ENCODE results near the gene HLA-DMB. TPM values are rescaled to one million over a fixed set of nuclear protein-coding genes. Genes with fewer than 3 reads are reported as not detected.

Gene HLA-DMB
- total RNA-seq, 2 donors from 2014 or later, result 7.3 to 15.2 TPM

DNA sequence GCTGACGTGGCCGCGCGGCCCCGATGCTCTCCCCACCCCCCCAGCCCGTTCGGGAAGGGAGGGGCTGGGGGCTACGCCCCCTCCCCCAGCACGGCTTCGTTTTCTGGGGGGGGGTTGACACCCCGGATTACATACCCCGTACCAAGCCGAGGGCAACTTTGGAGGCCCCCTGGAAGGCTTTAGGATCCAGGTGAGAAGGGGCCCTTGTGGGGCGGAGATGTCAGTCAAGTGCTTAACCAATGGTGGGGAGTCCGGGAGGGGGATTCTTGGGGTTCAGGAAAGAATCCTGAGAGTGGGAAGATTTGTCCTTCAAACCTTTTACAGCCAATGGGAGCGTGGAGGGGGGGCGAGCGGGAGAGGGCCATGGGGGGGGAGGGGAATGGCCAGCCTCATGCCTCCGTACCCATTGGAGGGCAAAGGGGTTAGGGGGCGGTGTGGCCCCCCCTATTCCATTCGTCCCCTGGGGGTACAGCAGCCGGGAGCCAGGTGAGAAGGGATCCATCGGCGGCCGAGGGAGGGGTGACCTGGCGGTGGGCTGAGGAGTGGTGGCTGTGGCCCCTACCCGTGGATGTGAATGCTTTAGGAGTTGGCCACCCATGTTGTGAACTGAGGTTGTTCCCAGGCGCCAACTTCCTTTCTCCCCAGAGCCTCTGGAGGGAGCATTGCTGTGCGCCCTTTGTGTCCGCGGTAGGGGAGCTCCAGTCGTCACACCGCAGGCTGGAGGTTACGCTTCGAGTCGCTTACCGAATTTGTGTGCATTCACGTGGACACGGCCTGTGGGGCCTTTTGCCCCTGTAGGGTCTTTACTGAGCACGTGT, 28.2 kb upstream of the HLA-DMB start:
- Histone ChIP-seq H3K27me3 (replicated peaks; ENCODE audit: insufficient read depth) (no peaks in the 10 kb centered on the region), H3K4me3 (peak overlapping the region; percentile 80 to 91), H3K4me1 (replicated peaks) (peaks cover 2% of the 10 kb centered on the region), H3K9me3 (no peaks in the 10 kb centered on the region), H3K36me3 (peaks cover 3 to 9% of the 10 kb centered on the region in 2 donors), H3K27ac (peak overlapping the region; percentile 99 to 100)
- peak; percentile 61 for DNase-seq (ENCODE audit: low spot score)
- TF ChIP-seq, protein P1, sequence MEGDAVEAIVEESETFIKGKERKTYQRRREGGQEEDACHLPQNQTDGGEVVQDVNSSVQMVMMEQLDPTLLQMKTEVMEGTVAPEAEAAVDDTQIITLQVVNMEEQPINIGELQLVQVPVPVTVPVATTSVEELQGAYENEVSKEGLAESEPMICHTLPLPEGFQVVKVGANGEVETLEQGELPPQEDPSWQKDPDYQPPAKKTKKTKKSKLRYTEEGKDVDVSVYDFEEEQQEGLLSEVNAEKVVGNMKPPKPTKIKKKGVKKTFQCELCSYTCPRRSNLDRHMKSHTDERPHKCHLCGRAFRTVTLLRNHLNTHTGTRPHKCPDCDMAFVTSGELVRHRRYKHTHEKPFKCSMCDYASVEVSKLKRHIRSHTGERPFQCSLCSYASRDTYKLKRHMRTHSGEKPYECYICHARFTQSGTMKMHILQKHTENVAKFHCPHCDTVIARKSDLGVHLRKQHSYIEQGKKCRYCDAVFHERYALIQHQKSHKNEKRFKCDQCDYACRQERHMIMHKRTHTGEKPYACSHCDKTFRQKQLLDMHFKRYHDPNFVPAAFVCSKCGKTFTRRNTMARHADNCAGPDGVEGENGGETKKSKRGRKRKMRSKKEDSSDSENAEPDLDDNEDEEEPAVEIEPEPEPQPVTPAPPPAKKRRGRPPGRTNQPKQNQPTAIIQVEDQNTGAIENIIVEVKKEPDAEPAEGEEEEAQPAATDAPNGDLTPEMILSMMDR (IDR thresholded peaks at IDR 0.05), result peak in 1 of 4 experiments; percentile 3
- no peak for TF ChIP-seq POLR2AphosphoS5 (IDR thresholded peaks at IDR 0.05)
- intact Hi-C loops (cut with DNase I), result loop anchor here (5.0 kb wide), 1 partner anchor 127 kb away; the partner anchor contains the start of gene PSMB8
- WGBS, result 1% methylated on average over 40 of the region's 40 CpGs

DNA sequence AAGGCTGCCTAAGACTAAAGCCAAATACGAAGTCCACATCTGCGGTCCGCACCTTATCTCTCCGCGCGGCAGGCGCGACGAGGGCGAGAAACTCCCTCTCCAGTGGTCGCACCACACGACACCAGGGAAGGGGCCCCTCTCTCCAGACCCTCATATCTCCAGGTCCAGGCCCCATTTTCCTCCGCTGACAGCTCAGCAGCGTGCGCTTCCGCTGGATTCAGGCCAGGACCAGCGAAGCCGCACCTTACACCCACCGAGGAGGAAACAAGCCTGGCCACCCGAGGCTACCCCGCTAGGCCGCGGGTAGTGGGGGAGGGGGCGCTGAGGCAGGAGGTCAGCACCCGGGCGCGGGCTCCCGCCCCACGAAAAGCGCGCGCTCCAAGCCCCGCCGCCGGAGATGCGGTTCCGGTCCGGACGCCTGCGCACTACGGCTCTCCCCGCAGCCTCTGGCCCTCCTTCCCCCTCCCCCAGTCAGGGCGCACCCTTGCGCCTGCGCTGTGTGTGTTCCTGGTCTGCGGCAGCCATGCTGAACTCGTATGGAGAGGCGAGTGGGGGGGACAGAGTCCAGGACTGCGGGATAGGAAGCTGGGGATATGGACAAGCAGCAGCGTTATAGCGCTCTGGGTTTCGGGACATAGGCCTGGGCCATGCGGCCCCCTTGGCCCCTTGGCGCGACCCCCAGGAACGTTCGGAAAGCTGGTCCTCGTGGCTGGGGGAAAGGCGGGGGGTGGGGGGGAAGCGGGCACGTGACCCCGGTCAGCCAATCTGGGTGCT, 27.5 kb upstream of the HLA-DMB start, which contains the start of gene BRD2:
TSS of gene BRD2 (plus strand) at position 502 of the 774 bp plus-strand sequence. CDS start 4,305 bp downstream, outside the sequence.
- Histone ChIP-seq H3K27ac (peak within 1 kb of the TSS; percentile 99 to 100), H3K4me3 (peak within 1 kb of the TSS; percentile 80 to 91), H3K27me3 (replicated peaks; ENCODE audit: insufficient read depth) (no peaks in the 10 kb centered on the region), H3K36me3 (peaks cover 3 to 9% of the 10 kb centered on the region in 2 donors), H3K4me1 (replicated peaks) (peaks cover 2% of the 10 kb centered on the region), H3K9me3 (no peaks in the 10 kb centered on the region)
- peak; percentile 93 for DNase-seq (ENCODE audit: low spot score)
- TF ChIP-seq POLR2A (IDR thresholded peaks at IDR 0.05) (peak; percentile 98), POLR2AphosphoS5 (IDR thresholded peaks at IDR 0.05) (peak; percentile 94)
- TF ChIP-seq, protein P1 (IDR thresholded peaks at IDR 0.05), result peak in 1 of 4 experiments; percentile 29
- WGBS, result under 1% methylated on average over 50 of the region's 62 CpGs
- intact Hi-C loops (cut with DNase I), result loop anchor here (5.0 kb wide), 1 partner anchor 126 kb away; the partner anchor contains the start of gene PSMB8

DNA sequence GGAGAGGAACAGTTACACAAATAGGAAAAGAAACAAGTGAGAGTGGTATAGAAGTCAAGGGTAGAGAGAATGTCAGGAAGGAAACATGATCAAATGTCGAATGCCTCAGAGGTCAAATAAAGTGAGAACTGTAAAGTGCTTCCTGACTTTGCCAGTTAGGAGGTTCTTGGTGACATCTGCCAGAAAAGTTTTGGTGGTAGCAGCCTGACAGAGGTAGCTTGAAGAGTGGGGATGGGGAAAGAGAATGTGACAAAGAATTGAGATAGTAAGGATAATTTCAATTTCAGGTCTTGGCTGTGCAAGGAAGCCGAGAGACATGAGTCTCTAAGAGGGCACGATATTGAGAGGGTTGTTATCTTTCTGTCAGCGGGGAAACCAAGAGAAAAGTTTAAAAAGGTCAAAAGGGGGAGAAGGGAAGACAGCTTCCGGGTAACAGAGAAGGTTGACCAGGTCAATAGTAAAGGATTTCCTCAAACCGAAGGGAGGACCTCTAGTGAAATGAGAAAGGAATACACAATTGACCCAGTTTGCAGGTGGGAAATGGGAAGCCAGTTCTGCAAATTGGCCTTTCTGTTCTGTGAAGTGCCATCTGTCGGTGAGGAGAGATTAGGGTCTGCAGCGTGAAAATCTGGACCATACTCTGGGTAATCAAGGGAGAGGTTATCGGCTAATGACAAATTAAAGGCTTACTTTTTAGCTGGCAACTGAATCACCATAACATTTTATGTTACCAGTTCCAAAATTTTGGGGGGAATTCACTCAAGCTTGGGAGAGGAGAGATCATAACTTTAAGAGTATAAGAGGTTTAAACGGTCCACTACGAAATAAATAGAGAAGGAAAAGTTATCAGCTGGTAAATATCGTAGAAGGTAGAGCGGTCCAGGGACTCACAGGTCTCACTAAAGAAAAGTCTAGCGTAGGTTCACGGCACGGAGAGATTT, 26.6 kb upstream of the HLA-DMB start:
- intact Hi-C loops (cut with DNase I), result loop anchor here (5.0 kb wide), 1 partner anchor 125 kb away; the partner anchor contains the start of gene PSMB8
- Histone ChIP-seq H3K4me3 (peak overlapping the region; percentile 80 to 91), H3K27me3 (replicated peaks; ENCODE audit: insufficient read depth) (no peaks in the 10 kb centered on the region), H3K36me3 (peaks cover 0 to 2% of the 10 kb centered on the region in 2 donors), H3K27ac (peak overlapping the region; percentile 99 to 100), H3K4me1 (replicated peaks) (peaks cover 2% of the 10 kb centered on the region), H3K9me3 (no peaks in the 10 kb centered on the region)
- TF ChIP-seq, protein P1 (IDR thresholded peaks at IDR 0.05), result peak in 3 of 4 experiments; percentile 8 to 60 (median 34)
- TF ChIP-seq POLR2A (IDR thresholded peaks at IDR 0.05), result no peak
- TF ChIP-seq POLR2AphosphoS5 (IDR thresholded peaks at IDR 0.05), result no peak
- 10% methylated on average over 16 of the region's 16 CpGs for WGBS
- DNase-seq (ENCODE audit: low spot score), result no peak

DNA sequence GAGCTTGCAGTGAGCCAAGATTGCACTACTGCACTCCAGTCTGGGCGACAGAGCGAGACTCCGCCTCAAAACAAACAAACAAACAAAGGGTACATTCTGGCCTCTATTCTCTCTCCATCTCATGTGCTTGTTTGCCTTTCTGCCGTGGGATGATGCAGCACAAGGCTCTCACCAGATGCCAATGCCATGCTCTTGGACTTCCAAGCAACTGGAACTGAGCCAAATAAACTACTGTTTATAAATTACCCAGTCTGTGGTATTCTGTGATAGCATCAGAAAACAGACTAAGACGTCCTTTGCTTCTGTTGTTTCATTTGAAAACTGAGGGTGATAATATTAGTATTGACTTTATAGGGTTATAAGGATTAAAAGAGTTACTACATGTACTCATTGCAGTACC, 23.9 kb upstream of the HLA-DMB start:
- 60% methylated on average over 5 of the region's 5 CpGs for WGBS
- TF ChIP-seq POLR2A (IDR thresholded peaks at IDR 0.05) (no peak), POLR2AphosphoS5 (IDR thresholded peaks at IDR 0.05) (no peak)
- TF ChIP-seq, protein P1 (IDR thresholded peaks at IDR 0.05), result no peak
- peaks cover 2% of the 10 kb centered on the region for H3K4me1 ChIP-seq (replicated peaks)

More for the DNA sequence above, 23.9 kb upstream of the HLA-DMB start:
- Histone ChIP-seq H3K4me3 (no peak overlapping the region), H3K9me3 (no peaks in the 10 kb centered on the region), H3K27me3 (replicated peaks; ENCODE audit: insufficient read depth) (no peaks in the 10 kb centered on the region), H3K36me3 (no peaks in the 10 kb centered on the region), H3K27ac (no peak overlapping the region)
- DNase-seq (ENCODE audit: low spot score), result no peak
- intact Hi-C loops (cut with DNase I), result loop anchor here (5.0 kb wide), 1 partner anchor 122 kb away; the partner anchor contains the start of gene PSMB8
